GM21723 (cell line): ENCODE results near the gene MAPK14.
"Not testable (repeated sequence)": the region's sequence is repeated elsewhere in the genome, so short reads cannot be mapped to it uniquely, and the experiment has no call there.

ENCODE experiments used
- ATAC-seq: cut with Tn5 transposase; IDR thresholded peaks from one replicate; pipeline ENCODE4 v1.9.1; 2021; ENCODE audit warnings: mild to moderate bottlenecking, moderate library complexity; ENCODE audit not compliant: unreplicated experiment

Gene MAPK14

DNA sequence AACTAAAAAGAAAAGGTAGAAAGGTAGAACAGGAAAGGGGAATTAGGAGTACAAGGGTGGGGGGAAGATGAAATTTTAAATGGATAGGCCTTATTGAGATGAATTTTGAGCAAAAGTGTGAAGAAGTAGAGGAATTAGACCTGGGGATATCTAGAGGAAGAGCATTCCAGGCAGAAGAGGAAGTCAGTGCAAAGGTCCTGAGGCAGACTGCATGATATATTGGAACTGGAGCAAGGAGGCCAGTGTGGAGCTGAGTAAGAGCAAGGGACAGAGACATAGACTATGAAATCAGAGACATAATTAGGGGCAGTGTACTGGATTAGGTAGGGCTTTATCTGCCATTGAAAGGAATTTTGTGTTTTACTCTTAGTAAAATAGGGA is 40.4 kb downstream of the MAPK14 start:
- ATAC-seq: no peak

DNA sequence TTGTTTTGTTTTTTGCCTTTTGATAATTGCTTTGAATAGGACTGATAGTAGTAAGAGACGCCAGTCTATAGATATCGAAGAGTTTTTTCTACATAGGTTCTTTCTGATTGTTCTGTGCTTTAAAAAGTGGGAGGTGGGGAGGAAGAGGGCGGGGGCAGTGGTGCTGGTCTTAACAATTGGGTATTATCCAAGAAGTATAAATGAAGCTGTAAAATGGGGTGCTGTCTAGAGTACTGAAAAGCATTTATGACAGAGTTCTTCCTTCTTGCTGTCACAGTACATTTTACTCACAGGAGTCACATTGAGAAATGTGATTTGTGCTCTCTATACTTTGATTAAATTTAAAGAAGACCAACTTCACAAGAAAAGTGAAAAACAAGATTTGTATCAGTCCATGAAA is 41.0 kb downstream of the MAPK14 start:
- ATAC-seq: no peak

DNA sequence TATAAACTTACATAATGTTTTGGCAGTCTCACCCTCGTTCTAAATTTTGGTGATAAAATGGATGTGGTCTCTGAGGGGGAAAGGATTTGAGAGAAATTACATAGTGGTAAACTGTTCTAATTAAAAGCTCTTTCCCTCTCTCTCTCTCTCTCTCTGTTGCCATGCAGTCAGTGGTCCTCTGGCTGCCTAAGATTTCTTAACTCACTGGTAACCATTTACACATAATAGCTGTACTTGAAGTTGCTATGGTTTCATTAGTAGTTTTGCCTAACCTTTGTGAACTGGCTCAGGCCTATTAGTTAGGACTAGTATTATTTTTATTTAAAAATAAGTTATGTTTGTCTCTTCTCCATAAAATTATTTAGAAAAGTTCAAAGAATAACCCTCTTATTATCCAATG is 42.0 kb downstream of the MAPK14 start:
- ATAC-seq: no peak

DNA sequence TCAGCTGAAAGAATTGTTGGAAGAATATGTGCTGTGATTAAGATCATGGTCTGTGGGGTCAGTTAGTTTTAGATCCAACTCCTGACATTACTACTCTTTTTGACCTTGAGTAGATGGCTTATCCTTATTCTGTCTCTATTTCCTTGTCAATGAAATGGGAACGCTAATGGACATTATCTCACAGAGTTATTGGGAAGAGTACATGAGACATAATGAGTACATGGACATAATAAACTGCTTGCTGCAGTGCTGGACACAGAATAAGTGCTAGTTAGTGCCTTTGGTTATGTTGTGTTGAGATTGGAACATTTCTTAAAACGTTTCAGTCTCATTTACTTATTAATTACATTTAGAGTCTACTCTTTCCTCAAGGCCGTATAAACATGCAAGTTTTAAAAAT is 42.6 kb downstream of the MAPK14 start:
- no peak for ATAC-seq

DNA sequence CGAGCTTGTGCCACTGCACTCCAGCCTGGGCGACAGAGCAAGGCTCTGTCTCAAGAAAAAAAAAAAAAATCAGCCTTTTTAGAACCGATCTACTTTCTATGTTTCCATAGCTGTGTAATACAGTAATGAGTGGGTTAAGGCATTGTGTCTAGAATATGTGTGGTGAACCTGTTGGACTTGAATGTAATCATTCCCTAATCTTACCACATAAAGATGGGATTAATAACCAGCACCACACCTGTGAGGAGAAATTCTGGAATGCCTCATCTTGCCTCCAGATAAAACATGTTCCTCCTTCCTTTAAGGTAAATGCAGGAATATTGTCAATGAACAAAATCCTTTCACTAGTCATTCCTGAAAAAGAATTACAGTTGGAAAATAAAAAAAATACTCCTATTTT is 43.7 kb downstream of the MAPK14 start:
- ATAC-seq: no peak

DNA sequence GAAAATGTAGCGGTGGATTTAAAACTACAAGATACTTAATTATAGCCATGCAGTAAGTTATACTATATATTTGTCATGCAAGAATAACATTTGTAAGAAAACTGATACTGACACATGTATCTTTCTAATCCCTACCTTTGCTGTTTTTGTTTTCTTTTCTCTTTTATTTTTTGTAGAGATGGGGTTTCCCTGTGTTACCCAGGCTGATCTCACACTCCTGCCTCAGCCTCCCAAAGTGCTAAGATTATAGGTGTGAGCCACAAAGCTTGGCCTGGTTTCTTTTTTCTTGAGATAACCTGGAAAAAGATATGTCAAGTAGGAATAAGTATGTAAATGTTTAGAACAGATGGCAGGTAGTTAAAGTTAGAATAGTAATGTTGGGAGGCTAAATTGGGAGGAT is 44.1 kb downstream of the MAPK14 start:
- ATAC-seq: no peak

DNA sequence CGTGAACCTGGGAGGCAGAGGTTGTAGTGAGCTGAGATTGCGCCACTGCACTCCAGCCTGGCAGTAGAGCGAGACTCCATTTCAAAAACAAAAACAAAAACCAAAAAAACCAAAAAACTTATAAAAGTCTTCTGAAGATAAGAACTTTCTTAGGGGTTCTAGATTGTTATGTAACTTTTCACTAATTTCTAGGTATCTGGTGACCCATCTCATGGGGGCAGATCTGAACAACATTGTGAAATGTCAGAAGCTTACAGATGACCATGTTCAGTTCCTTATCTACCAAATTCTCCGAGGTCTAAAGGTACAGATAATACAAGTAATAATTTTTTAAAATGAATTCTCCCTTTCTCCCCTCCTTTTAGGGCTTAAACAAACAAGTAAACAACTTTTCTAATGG is 45.1 kb downstream of the MAPK14 start:
- ATAC-seq: no peak

DNA sequence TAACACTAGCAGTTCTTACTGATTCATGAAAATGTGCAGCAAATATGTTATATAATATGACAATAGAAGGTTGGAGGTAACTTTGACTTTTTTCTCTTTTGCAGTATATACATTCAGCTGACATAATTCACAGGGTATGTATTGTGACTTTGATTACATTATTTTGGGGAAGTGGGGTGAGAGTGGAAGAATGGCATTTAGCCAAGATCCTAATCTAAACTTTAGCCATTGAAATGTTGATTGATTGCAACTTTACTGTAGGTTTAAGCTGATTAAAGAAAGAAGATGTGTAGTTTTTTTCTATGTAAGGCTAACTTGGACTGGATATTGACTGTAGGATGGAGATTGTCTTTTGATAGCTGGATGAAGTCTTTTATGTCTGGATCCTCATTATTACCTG is 46.0 kb downstream of the MAPK14 start:
- no peak for ATAC-seq

DNA sequence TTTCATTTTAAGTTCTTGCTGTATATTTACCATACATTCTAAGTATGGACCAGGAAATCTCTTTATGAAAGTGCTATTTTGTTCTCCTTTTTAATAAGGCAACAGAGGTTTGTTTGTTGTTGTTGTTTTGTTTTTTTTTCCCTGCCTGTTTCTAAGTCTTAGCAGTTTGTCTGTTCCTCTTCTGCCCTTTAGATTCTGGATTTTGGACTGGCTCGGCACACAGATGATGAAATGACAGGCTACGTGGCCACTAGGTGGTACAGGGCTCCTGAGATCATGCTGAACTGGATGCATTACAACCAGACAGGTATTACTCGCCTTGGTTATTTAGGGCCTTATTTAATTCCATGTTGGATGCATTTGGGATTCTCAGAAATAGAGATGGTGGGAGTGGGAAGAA is 48.0 kb downstream of the MAPK14 start:
- ATAC-seq: no peak

DNA sequence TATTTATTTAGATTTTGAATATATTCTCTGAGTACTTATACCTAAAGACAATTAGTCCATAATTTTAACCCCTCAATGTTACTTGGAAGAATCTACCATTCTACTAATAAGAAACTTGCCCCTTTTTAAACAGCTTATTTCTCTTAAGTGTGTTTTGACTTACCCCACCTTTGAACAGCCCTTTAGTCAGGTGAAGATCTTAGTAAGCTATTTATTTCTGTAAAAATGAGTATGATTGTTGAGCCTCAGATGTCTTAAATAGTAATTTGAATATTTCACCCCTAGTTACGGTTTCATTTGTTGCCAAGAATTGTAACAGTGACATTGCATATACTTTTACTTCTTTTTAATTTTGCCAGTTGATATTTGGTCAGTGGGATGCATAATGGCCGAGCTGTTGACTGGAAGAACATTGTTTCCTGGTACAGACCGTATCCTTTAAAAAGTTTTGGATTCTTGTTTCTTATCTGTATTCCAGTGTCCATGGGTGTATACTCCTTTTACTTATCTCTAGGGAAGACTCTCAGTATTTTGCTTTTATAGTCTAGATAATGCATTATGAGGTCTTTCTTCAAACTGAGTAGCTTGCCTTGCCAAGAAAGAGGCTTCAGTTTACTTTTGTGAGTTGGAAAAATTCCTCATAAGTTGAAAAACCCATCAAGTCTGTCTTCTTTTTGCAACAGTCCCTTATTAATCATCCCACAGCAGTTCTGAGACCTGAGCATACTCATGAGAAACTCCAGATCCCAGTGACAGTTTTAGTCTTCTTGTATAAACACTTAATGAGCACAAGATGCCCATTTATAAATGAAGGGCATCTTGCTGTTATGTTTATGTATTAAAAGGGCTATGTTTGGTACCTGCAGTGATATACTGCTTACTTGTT is 48.8 kb downstream of the MAPK14 start:
- ATAC-seq: no peak

DNA sequence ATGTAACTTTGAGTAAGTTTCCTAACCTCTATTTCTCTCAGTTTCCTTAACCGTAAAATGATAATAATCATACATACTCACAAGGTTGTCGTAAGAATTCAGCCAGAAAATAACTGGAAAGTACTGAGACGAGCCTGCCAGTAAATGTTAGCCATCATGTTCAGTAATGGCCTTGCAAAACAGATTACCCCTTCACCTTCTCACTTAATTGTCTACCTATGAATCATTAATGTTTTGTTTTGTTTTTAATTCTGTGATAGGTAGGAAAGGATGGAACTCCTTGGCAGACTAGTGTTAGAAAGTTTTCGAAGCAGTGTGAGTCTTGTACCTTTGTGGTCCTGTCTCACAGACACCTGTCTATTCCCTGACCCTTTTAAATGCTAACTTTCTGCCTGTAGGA is 50.6 kb downstream of the MAPK14 start:
- ATAC-seq: no peak

DNA sequence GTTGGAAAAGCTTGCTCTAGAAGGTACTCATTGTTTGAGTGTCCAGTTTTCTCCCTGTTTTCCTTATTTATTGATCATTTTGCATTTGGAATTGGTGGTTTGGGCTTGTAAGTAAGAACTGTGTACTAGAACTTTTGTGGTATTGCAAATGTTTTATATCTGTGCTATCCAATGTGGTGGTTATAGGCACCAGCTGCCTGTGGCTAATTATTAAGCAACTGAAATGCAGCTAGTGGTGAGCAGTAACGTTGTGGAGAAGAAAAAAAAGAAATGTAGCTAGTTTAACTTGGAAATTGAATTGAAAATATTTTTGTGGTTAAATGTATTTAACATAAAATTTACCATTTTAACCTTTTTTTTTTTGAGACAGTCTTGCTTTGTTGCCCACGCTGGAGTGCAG is 52.0 kb downstream of the MAPK14 start:
- ATAC-seq: no peak

DNA sequence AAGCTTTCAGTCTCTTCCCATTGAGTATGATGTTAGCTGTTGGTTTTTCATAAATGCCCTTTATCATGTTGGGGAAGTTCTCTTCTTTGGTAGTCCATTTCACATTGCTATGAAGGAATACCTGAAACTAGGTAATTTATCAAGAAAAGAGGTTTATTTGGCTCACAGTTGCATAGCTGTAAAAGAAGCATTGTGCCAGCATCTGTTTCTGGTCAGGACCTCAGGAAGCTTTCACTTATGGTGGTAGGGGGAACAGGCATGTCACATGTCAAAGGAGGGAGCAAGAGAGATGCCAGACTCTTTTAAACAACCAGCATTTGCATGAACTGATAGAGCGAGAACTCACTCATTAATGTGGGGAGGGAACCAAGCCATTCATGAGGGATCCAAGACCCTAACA is 54.7 kb downstream of the MAPK14 start:
- no peak for ATAC-seq

DNA sequence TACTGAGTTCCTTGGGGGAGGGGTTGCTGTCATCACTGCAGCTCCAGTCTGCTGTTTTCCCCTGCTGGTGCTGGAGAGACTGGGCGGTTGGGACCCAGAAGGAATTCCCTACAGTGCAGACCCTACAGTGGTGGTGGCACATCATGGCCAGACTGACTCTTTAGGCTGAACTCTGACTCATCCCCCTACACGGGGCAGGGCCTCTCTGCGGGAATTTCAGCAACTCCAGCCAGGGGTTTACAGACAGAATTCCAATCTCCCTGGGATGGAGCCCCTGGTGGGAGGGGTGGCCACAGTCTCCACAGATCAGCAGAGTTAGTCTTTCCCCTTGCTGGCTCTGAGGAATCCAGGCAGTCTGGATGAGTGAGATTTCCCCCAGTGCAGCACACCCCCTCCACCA is 55.8 kb downstream of the MAPK14 start:
- ATAC-seq: no peak

DNA sequence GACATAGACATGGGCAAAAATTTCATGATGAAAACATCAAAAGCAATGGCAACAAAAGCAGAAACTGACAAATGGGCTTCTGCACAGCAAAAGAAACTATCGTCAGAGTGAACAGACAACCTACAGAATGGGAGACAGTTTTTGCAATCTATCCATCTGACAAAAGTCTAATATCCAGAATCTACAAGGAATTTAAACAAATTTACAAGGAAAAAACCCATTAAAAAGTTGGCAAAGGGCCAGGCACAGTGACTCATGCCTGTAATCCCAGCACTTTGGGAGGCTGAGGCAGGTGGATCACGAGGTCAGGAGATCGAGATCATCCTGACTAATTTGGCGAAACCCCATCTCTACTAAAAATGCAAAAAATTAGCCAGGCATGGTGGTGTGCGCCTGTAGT is 60.6 kb downstream of the MAPK14 start:
- not testable (repeated sequence) for ATAC-seq

DNA sequence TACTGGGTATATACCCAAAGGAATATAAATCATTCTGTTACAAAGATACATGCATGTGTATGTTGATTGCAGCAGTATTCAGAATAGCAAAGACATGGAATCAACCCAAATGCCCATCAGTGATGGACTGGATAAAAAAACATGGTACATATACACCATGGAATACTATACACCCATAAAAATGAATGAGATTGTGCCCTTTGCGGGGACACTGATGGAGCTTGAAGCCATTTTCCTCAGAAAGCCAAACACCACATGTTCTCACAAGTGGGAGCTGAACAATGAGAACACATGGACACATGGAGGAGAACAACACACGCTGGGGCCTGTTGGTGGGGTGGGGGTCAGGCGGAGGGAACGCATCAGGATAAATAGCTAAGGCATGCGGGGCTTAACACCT is 61.4 kb downstream of the MAPK14 start:
- no peak for ATAC-seq

DNA sequence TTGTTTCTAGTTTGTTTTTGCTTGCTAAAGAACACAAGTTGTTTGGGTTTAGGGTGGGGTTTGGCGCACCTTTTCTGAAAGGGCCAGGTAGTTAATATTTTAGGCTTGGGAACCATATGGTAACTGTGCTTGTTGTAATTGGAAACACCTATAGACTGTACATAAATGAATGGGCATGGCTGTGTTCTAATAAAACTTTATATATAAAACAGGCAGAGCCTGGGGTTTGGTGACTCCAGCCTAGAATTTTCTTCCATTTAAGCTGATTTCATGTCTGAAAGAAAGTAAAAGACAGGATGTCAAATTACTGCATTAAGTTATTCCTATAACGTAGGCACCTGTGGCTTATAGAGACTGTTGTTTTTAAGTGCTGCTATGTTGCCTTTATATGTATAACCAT is 66.6 kb downstream of the MAPK14 start:
- no peak for ATAC-seq

DNA sequence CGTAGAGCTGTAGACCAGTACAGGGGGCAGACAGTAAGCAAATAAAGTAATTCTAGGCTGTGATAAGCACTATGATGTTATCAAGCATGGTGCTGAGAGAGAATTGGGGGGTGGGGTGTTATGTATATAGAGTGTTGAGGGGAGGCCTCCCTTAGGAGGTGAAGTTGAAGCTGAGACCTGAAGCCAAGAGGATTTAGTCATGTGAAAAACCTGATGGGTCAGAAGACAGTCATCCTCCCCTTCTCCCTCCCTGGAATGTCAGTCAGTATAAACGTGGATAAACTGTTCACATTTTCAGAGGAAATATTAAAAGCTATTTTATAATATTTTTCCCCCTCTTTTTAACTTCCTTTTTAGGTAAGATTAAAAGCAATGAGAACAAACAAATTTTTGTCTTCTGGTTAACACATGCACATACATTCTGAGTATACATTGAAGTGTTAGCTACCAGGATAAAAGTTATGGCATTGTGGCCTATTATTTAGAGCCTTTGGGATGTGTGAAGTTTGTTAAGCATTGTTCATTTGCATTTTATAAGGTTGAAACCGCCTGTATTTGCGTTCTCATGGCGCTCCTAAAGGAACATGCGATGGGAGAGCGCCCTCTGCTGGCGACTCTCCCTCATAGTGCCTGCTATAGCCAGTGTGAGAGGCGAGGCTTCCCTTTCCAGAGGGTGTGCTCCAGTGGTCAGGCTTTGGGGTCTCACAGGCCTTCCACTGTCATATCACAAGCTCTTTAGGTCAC is 67.3 kb downstream of the MAPK14 start:
- peak; percentile 75 for ATAC-seq

DNA sequence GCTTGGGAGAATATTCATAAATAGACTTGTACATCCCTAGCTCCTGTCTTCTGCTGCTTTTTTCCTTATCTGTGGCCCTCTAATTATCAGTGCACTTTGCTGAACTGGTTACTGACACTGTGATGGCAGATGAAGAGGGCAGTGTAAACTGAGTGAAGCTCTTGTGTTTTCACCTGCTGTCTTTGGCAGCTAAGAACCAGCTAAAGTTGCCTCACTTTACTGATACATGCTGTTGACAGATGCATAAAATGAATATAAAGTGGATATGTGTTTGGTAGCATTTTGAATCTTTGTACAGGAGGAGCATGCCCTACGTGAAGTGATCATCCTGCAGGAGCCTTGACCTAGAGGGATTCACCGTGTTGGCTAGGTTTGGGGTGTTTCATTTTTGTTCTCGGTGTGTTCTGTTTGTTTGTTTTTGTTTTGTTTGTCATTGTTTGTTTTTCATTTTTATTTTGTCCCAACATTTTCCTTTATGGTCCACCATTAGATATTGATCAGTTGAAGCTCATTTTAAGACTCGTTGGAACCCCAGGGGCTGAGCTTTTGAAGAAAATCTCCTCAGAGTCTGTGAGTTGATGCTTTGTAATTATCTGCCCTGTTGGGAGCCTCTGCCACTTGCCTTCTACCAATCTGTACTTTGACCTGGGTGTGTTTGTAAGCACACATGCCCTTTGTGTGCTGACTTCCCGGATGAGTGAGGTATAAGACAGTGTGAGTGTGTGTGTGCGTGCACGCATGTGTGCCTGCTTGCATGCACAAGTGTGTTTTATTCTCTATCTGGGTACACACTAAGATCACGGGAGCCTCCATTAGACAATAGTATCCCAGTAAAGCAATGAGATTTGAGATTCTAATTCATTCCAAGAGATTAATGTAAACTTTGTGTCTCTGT is 68.1 kb downstream of the MAPK14 start:
- ATAC-seq: peak; percentile 23

DNA sequence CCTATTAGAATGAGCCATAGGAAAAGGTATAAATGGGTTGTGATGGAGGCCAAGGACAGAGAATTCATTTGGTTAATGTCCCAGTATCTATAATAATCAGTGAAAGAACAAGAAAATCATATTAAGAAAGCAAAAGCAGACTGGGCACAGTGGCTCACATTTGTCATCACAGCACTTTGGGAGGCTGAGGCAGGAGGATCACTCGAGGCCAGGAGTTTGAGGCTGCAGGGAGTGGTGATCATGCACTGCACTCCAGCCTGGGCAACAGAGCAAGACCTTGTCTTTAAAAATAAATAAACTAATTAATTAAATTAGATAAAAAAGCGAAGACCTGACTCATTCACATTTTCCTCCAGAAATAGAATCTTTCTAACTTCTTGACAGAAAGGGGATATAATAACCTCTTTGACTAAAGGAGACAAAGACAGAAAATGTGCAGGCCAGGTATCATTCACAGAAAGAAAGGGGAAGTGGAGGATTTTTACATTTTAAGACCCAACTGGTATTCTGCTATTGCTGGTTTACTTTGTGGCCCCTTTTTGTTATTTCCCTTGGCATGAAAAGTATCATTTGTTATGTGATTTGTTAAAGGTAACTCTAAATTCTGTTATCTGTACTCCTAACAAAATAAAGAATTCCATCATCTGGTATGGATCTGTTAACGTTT is 70.8 kb downstream of the MAPK14 start:
- no peak for ATAC-seq
